A549 (cell line): Measurements from ENCODE around the gene SLC25A19.

ENCODE experiments used
- BHLHE40 ChIP-seq: IDR thresholded peaks from 2 replicates; pipeline ENCODE4 v1.6.1; 2012; ENCODE audit warnings: low read depth, low read length, inconsistent platforms
- ESRRA ChIP-seq: fragments of 150-350 bp; IDR thresholded peaks from 2 replicates; pipeline ENCODE4 v1.6.1; 2014; ENCODE audit warnings: mild to moderate bottlenecking, low read length, borderline replicate concordance
- FOSL2 ChIP-seq, 2 experiments: fragments of 450-650 bp in 1 of 2; fragments of >200 bp in 1 of 2; sonication (Bioruptor Twin) in 1 of 2; formaldehyde crosslinking; IDR thresholded peaks; 2 replicates each; pipeline versions ENCODE4 v1.5.0 to v1.6.1; 2016 to 2020; ENCODE audit warnings: mild to moderate bottlenecking in 1 of 2, moderate library complexity in 1 of 2
- JUN ChIP-seq, 2 experiments: fragments of >200 bp; sonication (Bioruptor Twin); formaldehyde crosslinking; IDR thresholded peaks; 2 replicates in 1 of 2; 3 replicates in 1 of 2; pipeline ENCODE4 v1.6.1; 2016 to 2017
- POLR2A ChIP-seq: IDR thresholded peaks from 2 replicates; pipeline ENCODE4 v1.6.1; 2012; ENCODE audit warnings: mild to moderate bottlenecking, low read length
- TF ChIP-seq, protein P1 (sequence below): fragments of >200 bp; sonication (Bioruptor Twin); formaldehyde crosslinking; IDR thresholded peaks from 3 replicates; pipeline ENCODE4 v1.5.1; 2016
- TF ChIP-seq, protein P2 (sequence below): IDR thresholded peaks from 2 replicates; pipeline ENCODE4 v1.6.1; 2012

DNA sequence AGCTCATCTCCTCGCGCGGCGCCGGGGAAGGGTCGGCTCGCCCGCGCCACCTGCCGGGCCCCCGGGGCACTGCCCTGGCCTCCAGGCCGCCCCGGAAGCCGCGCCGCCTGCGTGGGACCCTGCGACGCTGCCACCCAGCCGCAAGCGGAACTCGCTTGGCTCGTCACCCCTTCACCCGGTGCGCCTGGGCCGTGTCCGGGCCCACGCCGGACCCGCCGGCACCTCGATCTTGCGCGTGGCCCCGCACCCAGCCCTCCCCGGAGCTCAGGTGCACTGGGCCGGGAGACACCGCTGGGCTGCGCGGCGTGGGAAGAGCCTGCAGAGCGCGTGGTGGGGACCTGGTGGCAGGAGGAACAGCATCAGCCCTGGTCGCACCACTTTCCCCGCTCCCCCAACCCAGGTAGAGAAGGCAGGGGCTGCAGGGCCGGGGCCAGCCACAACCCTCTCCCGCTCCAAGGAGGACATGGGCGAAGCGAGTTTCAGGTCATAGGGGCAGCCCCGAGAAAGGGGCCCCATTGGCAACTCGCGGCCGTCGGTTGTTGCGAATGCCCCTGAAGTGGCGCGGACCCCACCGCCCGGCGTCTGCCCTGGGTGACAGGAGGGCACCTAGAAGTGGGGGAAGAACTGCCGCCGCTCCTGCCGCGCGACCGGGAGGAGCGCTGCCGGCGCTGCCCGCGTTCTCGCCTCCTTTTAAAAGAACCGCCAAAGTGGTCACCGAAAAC, 17.8 kb downstream of the SLC25A19 start:
- TF ChIP-seq JUN (IDR thresholded peaks at IDR 0.05) (peak; percentile 61 to 75; a peak in 4 of 5 replicates), FOSL2 (IDR thresholded peaks at IDR 0.05) (no peak), FOSL2 (CRISPR knock-in tag; IDR thresholded peaks at IDR 0.05) (peak; percentile 26; the same call in 1 of the 2 replicates), POLR2A (peak; percentile 78), BHLHE40 (no peak), ESRRA (no peak)
- TF ChIP-seq, protein P1, sequence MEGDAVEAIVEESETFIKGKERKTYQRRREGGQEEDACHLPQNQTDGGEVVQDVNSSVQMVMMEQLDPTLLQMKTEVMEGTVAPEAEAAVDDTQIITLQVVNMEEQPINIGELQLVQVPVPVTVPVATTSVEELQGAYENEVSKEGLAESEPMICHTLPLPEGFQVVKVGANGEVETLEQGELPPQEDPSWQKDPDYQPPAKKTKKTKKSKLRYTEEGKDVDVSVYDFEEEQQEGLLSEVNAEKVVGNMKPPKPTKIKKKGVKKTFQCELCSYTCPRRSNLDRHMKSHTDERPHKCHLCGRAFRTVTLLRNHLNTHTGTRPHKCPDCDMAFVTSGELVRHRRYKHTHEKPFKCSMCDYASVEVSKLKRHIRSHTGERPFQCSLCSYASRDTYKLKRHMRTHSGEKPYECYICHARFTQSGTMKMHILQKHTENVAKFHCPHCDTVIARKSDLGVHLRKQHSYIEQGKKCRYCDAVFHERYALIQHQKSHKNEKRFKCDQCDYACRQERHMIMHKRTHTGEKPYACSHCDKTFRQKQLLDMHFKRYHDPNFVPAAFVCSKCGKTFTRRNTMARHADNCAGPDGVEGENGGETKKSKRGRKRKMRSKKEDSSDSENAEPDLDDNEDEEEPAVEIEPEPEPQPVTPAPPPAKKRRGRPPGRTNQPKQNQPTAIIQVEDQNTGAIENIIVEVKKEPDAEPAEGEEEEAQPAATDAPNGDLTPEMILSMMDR, result peak; percentile 92
- TF ChIP-seq, protein P2, sequence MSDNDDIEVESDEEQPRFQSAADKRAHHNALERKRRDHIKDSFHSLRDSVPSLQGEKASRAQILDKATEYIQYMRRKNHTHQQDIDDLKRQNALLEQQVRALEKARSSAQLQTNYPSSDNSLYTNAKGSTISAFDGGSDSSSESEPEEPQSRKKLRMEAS, result peak; percentile 83
